Measurements from ENCODE around the gene TPH1.

Gene TPH1

DNA sequence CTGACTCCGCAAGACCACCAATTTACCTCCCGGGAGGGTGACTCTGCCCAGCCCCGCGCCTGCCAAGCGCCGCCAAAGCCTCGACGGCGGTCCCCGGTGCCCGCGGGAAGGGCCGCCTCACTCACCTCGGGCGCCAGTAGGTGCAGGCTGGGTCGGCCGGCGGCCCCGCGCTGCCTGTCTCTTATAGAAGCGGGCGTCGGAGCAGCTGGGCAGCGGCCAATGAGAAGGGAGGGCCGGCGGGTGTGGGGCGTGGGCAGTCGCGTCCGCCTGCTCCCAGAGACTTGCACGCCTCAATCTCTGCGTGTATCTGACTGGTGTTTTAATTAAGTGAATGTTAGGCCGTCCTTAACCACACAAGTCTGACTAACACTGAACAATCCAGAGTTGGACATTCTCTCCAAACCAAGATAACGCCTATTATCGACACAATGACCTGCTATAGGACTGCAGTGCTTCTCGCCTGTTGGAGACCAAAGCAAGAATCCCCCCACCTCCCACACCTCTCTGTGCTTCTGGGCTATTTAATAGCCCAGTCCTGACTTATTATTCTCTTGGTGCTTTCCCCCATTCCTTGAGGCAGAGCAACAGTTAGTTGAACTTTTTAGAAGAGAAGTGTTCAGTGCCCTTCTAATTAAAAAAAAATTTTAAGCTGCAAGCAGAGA lies at the start of gene TPH1:
TSS of gene TPH1 (minus strand) at position 154 of the 662 bp plus-strand sequence. CDS start 5,507 bp downstream, outside the sequence.
- DNase-seq: no peak

DNA sequence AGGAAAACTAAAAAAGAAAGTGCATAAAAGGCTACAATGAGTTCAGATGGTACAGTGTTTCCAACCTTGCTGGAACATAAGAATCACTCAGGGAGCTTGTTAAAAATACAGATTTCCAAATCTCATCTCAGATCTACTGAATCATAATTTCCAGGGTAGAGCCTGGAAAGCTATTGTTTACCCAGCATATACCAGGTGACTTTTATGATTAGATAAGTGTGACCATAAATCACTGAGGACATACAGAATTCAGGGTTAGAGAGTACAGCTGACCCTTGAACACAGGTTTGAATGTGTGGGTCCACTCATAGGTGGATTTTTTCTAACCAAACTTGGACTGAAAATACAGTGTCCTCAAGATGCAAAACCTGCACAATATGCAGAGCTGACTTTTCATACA lies 47.9 kb upstream of the TPH1 start:
- no peak for DNase-seq

DNA sequence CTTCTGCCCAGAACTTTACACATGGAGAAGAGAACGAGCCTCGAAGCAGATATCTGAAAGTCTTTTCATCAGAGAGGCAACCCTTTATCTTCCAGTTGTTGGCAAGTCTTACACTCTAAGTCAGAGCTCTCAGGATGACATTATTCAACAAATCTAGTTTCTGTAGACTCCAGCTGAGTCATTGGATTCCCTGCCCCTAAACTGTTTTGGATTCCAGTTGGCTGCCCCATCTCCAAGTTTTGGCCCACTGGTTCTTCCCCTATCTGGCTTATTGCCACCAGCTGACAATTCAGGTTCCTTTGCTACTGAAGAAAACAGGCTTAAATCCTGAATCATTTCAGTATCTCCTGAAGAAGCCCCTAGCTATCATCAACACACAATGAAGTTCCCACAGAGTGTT lies 45.7 kb upstream of the TPH1 start:
- no peak for DNase-seq

DNA sequence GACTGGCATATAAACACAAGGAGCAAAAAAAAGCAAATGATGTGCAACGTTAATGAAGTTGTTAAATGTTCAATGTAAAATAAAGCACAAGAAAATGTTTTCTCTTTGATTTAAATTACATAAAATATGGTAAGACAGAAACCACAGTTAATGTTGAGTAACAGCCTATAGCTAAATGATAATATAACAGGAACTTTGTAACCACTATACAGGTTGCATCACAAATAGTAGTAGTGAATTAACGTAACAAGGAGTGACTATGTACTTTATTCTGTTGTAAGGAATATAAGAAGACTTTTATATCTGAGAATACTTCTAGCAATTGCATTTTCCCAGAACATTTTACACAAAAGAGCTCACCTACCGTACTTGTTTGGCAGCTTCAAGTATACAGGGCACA lies 42.9 kb upstream of the TPH1 start:
- DNase-seq: no peak

DNA sequence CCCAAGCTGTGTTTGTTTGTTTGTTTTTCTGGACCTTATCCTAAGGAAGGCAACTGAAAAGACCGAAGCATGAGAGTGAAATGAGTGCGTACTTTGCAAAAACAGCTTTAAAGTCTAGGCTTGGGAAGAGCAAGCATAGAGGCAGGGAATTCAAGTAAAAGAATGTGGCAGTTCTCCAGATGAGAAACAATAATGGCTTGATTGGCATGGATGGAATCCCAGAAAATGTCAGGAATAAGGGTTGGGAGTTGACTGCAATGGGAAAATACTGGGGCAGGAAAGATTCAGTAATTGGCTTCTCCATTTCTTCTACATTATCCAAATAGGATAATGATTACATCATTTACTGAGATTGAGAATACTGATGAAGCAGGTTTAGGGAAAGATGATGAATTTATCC lies 42.3 kb upstream of the TPH1 start:
- no peak for DNase-seq

DNA sequence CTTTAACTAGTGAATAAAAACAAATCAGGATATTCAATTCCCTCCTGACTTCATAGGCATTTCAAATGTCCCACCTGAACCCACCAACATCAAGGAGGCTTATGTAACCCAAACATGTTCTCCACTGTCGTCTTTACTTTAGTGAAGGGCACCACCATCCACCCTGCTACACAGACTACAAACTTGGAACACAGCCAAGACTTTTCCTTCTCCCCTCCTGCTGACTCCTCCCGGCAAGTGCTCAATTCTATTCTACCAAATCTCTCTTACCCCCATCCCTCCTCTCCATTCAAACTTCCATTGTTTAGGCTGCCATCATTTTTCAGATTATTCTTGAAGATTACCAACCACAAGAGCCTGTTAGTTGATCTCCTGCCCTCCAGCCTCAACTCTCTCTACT lies 35.5 kb upstream of the TPH1 start:
- DNase-seq: no peak

DNA sequence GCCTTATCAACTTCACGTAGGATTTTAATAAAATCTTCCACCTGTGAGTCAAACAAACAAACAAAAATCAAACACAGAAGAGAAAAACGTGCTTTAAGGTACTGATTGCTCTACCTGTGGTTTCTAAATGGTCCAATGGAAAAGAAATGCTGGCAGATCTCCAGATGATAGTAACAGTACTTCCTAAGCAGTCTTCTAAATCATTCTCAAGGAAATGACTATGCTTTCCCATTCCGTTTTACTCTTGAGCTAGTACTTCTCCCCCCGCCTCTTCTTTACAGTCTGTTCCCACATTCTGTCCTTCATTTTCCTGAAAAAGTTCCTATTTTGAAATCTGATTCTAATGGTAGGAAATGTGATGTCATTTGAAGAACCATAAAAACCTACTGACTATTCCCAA lies 34.4 kb upstream of the TPH1 start:
- no peak for DNase-seq

DNA sequence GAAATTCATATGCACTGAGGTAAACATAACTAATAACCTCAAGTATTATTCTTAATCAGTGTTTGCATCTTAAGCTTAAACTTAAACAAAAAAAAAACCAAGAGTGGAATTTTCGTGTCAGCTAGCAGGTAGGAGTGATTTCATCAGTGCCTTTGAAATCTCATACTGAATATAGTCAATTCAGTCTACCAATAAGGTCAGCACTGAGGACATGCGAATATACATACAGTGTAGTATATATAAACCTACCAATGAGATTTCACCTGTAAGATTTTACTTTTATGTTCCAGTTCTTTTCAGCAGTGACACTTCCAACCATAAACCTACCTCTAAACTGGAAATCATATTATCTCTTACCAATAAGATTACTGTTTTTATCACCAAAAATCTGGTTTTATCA lies 32.8 kb upstream of the TPH1 start:
- DNase-seq: no peak

DNA sequence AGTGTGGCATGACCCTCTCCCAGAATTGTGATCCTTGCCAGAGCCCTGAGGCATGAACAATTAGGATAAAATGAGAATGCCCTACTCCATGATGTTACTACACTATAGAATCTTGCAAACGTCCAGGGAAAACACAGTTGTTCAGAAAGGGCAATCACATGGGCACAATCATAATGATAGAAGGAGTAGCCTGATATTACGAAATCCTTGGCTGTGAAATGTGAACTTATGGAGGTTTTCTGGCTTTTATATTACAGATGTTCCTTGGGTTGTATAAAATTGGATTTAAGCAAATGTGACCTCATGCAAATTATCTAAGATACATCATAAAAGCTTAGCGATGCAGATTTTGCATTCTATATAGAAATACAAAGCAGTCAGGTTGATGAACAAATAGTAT lies 29.4 kb upstream of the TPH1 start:
- no peak for DNase-seq

DNA sequence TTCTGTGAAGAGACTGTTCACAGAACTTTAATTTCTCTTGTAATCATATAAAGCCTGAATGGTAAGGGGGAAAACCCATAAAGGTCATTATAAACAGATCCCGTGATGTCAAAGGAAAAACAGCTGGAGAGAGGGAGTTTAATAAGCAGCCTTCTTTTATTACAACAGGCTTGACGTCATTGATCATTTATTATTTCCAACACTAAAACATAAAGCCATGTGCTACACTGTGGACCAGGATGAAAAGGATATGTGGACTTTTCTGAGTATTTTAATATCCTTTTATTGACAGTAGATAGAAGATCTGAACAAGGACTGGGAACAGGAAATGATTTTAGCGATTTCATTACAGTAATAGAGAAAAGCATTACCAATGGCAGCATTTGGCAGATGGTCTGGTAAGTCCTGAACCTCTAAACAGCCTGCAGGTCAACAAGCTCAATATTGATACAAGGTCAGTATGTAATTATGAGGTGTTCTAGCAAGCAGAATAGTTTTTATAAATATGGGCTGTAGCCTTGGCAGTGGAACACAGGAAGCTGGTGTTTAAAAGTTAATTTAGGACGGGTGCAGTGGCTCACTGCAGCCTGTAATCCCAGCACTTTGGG lies 25.1 kb upstream of the TPH1 start:
- no peak for DNase-seq

DNA sequence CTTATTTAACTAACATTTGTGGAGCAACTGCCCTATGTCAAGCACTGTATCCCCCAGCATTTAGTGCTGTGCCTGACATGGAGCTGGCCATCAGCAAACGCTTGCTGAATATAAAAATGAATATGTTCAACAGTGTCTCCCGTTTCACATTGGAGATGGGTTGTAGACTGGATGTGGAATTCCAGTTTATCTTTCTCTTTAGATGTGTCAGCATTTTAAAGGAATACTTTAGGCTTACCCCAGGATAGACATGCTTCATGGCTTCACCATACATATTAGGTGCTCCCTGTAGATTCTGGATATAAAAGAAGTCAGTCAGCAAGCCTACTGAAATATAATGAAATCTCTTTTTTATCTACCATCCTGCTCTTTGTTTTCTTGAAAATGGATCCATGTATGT lies 21.3 kb upstream of the TPH1 start:
- DNase-seq: no peak

DNA sequence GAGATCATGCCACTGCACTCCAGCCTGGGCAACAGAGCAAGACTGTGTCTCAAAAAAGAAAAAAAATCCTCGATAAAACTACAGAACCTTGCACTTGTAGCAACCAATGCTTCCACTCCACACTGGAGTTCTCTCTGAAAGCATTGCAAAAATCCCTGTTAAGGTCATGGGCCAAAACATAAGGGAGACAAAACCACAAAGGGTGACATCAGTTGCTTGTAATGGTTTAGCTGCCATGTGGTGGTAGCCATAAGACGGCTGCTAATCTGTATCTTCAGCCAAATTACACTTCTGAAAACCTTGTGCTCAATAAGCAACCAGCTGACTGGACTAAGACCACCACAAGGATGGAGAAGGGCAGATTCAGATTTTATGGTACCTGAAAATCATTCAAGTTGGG lies 20.6 kb upstream of the TPH1 start:
- DNase-seq: no peak

DNA sequence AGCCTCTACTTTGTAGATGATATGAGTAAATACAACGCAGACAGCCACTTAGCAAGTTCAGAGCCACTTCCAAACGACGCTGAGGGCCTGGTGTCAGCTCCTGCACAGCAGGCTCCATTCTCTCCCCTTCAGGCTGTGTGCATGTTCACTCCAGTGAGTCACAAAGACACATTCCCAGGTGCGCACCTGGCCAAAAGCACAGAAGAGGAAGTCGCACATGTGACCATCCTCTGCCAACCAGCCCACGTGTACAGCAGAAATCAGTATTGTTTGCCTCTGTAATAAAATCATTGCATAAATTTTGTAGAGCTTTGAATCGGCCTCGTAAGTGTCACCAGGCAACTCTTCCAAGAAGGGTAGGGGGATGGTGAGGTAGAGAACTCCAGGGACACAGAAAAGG lies 19.5 kb upstream of the TPH1 start:
- peak; percentile 84 for DNase-seq

DNA sequence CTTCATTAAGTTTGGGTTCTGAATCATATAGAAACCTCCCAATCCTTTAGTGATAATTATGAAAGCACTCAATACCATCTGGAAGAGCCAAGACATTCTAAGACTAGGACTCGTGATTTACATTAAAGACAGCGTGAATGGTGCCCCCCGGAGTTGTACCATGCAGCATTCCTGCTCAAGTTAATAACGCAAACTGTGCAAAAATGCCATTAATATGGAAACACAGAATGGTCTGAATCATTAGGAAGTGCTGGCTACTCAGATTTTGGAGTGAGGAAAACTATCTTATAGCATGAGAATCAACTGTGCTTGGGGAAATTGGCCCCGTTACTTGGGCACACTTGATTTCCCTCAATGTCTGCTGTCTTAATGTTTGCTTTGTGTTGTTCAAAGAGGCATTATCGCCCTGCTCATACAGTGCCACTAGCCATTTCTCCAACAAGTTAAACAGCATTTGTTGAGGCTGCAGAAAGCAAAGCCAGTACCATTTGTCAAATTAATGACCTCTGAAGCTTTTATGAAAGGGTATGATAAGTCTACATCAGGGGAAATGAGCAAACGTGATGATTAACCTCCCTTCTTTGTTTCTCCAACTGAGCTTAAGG lies 18.5 kb upstream of the TPH1 start:
- DNase-seq: no peak

DNA sequence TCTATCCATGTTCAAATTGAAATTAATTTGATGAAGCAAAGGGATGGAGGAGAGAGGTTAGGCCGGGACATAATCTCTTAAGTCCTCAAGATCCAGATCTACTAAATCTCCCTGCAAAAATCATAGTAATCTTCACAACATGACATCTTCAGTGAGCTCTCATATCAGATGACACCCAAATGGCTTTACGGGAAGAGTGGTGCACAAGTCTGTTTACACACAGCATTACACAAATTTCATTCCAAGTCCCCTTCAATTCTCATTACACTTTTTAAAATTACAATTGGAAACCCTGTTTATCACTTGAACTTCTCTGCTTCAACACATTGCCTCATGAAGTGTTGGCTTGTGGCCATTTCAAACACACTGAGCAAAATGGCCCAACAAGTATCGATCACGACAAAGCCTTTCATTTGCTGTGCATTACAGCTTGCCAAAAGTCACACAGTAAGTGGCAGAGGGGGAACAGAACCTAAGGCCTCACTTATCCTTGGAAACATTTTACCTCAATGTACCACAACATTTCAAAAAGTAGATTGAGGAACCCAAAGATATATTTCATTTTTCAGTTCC lies 17.9 kb upstream of the TPH1 start:
- no peak for DNase-seq

DNA sequence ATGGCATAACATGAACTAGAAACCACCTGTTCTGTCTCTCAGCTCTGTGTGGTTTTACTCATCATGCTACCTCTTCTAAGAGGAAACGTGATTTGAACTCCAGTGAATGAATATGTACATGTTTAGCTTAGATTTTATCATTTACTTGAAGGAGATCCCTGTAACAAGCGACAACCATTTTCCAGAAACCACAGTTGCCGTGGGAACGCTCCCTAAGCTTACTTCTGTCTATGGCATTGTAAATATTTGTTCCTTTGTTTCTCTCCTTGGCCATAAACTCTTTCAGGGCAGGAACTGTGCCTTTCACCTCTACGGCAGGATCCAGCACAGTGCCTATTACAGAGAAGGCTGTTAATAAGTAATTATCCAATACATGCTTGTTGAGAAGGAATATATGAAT lies 17.1 kb upstream of the TPH1 start:
- DNase-seq: no peak

DNA sequence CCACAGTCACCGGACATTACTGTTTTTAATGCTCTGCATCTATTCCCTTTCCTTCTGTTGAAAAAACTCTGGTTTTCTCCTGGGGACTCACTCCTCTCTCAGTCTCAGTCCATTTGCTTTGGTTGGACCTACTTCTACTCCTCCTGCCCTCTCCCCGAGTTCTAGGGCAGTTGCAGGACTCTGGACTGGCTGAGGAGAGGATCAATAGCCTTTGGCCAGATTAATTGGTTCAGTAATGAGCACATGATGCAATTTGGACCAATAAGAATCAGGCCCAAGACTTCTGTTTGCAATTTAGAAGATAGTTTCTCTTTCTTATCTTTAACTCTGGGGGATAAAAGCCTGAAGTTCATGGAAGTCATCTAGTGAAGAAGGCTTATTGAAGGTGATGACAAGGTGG lies 15.3 kb upstream of the TPH1 start:
- DNase-seq: no peak

DNA sequence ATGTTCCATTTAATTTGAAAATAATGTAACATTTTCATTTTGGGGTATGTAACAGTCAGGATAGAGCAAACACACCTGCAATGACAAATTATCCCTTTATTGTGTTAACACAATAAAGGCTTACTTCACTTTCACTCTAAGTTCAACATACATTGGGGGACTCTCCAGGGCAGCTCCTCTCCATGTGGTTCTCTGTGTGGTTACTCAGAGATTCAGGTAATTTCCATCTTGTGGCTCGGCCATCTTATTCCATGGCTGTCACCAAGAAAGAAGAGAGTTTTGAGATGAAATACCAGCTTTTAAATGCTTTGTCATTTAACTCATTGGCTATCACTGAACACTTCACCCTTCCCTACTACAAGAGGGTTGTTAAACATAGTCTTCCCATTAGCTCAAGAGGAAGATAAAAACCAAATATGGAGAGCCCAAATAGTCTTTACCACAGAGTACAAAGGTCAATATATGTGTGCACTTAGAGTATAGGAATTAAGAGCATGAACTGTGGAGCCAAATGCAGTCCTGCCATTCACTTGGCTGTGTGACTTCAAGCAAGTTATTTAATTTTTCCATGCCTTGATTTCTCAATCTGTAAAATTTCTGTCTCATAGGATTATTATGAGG lies 10.6 kb upstream of the TPH1 start:
- DNase-seq: no peak

DNA sequence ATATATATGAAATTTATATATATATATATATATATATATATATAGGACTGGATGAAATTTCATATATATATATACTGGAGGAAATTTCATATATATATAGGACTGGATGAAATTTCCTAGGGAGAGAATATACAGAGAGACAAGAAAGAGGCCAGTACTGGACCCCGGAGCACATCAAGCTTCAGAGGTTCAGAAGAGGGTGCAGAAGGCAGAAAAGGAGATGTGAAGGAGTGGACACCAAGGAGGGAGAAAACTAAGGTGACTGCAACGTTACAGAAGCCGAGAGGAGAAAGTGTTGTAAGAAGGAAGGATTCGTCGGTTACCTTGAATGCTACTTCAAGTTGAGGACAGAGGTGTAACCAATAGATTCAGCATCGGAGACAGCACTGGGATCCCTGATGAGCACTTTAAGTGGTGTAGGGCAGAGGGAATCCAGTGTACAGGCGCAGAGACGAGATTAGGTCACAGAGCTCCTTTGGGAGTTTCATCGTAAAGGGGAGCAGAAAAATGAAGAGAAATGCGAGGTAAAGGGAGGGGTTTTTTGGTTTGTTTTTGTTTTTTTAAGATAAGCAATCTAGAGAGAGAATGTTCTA lies 8.5 kb upstream of the TPH1 start:
- DNase-seq: no peak

DNA sequence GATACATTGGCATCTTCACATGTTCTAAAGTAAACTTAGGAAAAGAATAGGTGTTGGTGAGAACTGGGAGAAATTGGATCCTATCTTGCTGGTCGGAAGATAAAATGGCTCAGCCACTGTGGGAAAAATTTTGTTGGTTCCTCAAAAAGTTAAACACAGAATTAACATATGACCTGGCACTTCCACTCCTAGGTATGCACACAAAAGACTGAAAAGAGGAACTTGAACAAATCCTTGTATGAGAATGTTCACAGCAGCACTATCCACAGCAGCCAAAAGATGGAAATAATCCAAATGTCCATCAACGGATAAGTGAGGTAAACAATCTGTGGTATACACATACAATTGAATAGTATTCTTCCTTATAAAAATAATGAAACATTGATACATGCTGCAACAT lies 4.8 kb upstream of the TPH1 start:
- DNase-seq: no peak

DNA sequence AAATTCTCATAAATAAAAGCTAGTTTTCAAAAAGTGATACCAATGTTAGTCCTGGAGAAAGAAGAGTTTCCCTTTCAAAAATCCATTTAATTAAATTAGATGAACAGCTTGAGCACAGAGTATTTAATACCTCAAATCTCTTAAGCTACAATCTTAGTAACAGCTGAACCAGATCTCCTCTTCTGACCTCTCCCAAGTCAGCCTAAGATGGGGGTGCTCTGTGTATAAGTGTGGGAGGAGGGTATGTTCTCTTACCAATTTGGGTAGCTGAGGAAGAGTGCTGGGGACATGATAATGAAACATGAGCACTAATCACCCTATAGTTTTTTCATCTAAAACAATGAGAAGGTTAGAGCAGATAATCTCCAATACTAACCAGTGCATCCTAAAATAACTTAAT lies 9.6 kb downstream of the TPH1 start:
- DNase-seq: no peak

DNA sequence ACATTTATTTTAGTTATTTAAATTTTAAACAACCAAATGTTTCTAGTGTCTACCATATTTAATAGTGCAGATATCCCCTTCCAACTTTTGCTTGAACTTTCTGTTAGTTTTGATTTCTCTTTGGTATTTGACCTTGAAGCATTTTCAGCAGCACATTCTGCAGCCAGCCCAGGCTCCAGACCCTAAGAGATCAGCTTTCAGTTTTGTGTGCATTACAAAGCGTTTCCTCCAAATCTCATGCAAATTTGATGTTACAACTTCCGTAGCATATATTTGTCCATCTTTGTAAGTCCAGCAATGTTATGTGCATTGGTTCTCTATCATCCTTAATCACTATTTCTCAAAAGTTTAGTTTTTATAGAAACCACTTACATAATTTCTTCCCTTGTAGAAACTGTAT lies 18.6 kb downstream of the TPH1 start:
- no peak for DNase-seq

DNA sequence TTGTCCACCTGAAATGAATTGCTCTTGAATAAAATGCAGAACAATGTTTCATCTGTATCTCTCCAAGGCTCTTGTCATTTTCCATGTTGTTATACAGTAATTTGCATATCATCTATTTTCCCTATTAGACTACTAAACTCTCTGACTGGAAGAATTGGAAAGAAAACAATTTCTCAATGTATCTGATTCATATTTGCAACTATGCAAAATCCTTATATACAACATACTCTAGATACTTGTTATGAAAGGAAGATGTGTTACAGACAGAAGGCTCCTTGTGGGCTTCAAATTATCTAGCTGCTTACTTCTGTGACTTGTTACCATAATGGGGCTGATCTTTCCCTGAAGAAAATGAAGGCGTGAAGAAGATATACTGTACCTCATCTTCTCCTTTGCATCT lies 23.6 kb downstream of the TPH1 start:
- DNase-seq: no peak

DNA sequence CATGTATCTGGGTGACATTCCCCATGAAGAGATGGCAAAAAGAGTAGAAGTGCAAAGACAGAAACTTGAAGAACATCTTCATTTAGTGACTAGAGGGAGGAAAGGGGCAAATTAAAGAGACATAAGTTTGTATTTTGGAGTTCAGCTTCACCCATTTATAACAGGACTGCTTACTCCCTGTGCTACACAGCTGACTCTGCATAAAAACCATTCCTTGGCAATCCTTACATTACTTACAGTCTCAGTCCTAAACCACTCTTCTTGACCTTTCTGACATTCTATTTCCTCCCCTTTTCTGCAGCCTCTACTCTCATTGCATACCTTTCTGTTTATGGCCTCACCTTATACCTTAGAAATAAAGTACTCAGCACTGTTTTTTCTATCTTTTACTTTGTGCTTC lies 26.4 kb downstream of the TPH1 start:
- no peak for DNase-seq
